ENCODE results near the gene MPPE1.
"Not testable (repeated sequence)": the region's sequence is repeated elsewhere in the genome, so short reads cannot be mapped to it uniquely, and the experiment has no call there.

Gene MPPE1

GRCh38 chr18:11925800-11926481 is 17.8 kb upstream of the MPPE1 start:
- no peak for DNase-seq

GRCh38 chr18:11923450-11923849 is 15.3 kb upstream of the MPPE1 start:
- no peak for DNase-seq

DNA sequence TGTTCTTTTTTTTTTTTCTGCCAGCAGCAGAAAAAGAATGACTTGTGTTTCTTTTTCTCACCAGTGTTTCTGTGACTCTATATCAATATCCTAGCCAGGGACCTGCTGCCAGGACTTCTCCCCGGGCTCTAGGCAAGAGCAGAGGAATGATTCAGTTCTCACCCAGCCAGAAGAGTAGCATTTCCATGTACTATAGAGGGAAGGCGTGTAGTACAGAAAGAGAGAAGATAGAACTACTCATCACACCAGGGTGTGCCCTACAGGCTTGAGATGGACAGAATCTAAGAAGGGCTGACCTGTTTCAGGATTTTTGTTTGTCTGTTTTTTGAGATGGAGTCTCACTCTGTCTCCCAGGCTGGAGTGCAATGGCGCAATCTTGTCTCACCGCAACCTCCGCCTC is 11.4 kb upstream of the MPPE1 start:
- DNase-seq: not testable (repeated sequence)

- not testable (repeated sequence) for DNase-seq
Measured at GRCh38 chr18:11916880-11917279, 8.8 kb upstream of the MPPE1 start.

DNA sequence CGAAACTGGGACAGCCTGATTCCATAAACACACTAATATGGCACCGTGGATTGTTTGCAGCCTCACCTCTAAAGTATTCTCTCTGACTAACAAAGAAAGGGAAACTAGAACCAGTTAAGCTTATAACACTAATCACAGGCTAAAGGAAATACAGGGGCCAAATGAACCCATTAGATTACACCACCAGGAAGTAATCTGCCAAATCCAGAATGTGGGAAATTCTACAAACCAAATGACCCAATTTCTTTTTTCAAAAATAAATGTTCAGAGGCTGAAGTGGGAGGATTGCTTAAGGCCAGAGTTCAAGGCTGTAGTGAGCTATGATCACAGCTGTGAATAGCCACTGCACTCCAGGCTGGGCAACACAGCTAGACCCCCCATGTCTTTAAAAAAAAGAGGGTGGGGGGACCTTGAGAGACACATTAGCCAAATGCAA is 1.5 kb upstream of the MPPE1 start:
- no peak for DNase-seq

DNA sequence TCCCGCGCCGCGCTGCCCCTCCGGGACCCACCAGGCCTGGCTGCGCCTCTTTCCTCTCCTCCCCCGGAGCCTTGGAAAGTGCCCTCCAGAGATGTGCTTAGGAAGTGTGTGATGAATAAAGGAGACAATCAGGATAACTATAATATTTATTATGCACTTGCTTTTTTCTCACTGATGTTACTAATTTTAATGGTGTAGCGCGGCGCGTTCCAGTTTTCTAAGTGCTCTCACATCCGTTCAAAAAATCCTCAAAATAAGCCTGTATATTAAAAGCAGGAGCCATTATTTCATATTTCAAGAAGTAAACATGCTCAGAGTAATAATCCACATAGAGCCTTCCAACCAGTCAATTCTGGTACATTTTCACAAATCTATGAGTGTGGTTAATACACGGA is 941 bp upstream of the MPPE1 start:
- DNase-seq: no peak

DNA sequence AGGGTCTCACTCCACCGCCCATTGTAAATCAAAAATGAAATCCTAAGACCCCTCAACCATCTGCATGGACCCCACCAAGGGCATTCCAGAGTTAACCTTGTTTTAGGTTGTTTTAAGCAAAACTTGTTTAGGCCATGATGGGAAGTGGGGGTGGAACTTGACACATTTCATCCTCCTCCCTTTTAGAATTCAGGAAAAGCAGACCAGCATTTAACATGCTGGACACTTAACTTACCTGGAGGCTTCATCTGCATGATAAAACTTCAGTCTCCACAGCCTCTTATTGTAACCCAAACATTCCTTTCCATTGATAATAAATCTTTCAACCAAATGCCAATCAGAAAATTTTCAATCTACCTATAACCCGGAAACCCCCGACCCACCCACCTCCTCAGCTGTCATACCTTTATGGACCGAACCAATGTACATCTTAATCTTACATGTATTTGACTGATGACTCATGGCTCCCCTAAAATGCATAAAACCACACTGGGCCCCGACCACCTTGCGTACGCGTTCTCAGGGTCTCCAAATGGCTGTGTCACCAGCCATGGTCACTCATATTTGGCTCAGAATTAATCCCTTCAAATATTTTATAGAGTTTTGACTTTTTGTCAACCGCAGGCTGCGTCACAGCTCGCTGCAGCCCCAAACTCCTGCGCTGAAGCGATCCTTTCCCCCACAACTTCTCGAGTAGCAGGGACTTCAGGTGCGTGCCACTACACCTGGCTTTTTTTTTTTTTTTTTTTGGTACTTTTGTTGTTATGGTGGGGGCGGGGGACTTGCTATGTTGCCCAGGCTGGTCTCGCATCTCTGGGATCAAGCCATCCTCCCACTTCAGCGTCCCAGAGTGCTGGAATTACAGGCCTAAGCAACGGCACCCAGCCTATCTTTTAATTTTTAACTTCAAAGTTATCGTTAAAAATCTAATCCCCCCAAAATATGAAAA is 917 bp downstream of the MPPE1 start:
- no peak for DNase-seq

DNA sequence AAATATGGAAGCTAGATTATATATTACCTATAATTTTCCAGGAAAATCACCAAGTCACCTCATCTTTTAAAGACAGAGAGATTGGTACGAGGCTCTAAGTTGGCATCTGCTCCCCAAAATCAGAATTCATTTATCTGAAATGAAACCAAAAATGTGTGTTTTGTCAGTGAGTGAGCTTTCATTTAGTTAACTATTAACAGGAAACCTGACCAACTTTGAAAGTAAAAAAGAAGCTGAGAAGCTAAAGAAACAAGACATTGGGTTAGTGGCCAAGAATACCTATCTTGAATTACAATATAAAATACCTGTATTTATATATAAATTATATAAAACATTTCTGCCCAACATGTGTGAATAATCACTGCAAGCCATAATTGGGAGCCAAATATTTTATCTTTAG is 1.9 kb downstream of the MPPE1 start:
- no peak for DNase-seq

DNA sequence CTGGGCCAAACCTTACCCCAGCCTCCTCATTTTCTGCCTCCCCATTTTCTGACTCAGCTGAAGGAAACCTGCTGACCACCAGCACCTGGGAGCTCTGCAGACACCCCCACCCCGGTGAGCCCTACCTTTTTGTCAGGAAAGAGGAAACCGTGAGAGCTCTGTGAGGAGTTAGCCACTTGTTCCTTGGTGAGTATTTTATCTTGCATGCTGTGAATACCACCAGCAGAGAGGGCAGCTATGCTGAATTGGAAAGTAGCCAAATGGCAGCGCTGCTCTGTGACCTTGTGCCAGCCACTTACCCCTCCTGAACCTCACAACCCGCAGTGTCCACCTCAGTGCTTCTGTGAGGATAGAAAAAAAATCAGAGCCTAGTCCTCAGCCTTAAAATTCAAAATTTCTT is 2.5 kb downstream of the MPPE1 start:
- DNase-seq: no peak

DNA sequence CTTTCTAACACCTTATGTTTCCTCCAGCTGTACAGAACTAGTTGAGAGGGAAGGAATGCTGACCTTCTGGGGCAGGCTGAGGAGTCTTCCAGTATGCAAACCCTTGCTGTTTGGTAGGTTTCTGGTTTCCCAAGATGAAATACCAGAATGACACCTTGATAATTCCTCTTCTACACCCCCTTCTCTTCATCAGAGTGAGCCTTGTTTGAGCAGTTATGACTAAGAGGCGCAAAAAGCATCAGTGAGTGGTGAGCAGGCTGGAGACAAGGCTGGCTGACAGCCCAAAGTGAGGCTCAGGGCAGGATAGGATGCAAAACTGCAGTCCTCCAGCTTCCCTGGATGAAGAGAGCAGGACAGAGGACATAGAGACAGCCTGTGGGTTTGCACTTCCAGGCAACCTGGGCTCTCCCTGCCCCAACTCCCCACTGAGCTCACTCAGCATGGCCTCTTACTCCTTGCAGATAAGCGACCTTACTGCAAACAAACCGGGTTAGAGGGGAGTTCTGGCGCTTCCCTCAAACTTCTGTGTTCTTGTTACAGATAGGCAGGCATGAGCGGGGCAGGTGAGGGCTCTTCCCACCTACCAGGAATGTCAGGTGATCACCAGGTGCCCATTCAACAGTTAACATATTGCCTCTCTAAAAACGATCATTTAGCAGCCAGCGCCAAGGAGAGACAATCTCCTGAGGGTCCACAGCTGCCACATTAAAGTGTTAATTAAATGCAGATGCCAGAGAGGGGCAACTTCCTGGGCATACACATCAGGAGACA is 5.4 kb downstream of the MPPE1 start:
- no peak for DNase-seq

DNA sequence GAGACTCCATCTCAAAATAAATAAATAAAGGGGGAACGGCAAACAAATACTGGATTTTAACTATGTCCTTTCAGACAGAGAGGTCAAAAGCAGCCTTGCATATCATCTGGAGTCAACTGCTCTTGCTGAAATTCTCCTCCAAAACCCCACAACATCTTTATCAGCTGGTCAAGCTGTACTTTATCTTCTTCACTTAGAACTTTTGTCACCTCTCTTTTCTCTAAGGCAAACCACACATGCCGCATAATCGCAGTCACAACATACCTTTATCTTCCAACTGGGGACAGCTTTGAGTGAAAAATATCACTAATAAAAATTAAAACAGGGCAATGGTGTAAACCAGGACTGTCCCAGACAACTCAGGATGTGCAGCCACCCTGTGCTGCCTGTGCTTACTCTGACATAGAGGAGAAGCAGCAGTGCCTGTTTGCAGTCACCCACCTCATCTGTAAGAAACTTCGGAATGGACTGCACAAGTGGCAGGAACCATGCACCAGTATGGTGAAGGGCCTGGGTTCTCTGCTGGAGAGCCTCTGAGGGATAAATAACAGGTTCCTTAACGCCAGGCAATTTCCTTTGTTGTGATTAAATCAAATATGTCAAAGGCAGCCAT is 6.2 kb downstream of the MPPE1 start:
- no peak for DNase-seq

GRCh38 chr18:11899063-11899462 is 9.1 kb downstream of the MPPE1 start:
- no peak for DNase-seq

GRCh38 chr18:11897781-11898180 is 10.3 kb downstream of the MPPE1 start:
- no peak for DNase-seq

GRCh38 chr18:11892438-11892837 is 15.7 kb downstream of the MPPE1 start:
- DNase-seq: not testable (repeated sequence)

GRCh38 chr18:11891737-11892136 is 16.4 kb downstream of the MPPE1 start:
- no peak for DNase-seq

DNA sequence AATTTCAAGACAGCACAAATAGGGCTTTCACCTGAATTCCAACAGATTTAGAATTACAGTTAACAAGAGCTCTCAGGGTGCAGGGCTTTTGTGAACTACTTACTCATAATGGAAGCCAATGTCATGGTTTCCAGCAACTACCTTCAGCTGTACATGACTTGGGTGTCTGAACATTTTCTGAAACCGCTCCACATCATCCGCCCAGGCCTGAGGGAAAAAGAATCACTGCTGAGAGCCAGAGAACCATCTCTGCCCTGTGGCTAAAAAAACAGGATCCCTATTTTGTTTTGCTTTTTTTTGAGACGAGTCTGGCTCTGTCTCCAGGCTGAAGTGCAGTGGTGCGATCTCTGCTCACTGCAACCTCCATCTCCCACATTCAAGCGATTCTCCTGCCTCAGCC is 18.8 kb downstream of the MPPE1 start:
- DNase-seq: no peak

- no peak for DNase-seq
Measured at GRCh38 chr18:11888726-11889125, 19.4 kb downstream of the MPPE1 start.

GRCh38 chr18:11887328-11888128 is 20.6 kb downstream of the MPPE1 start:
- DNase-seq: no peak

- no peak for DNase-seq
Measured at GRCh38 chr18:11886577-11887110, 21.5 kb downstream of the MPPE1 start.

DNA sequence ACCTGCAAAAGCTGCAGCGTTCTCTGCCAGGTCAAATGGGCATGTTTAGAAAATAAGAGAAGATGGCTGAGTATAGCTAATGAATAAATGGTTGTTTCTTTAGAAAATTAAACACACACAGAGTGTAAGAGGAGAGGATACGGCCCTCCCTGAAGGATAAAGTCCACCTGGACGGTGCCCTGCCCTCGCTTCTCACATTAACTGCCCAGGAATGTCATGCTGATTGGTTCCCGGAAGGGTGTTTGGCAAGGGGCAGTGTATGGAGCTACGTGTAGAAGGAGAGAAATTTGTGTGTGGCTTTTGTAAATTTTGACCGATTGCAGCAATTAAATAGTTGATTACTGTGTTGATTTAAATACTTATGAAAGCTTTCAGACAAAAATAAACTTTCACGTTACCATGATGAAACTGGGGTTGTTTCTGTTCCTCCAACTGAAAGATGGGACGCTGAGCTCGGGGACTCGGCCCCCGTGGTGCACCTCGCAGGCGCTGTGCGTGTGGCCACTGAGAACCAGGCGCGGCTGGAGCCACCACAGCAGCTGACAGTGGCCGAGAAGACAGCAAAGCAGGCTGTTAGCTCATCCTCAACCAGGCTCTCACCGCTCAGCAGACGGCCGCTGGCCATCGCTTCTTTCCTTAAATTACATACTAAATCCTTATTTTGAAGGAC is 22.7 kb downstream of the MPPE1 start:
- no peak for DNase-seq

GRCh38 chr18:11884396-11885030 is 23.6 kb downstream of the MPPE1 start:
- DNase-seq: no peak
